D721Med (cell line): Measurements from ENCODE around the gene AARS2.

Experiments used
- DNase-seq: peaks from one replicate; pipeline ENCODE4 v3.0.0; 2011; ENCODE audit warnings: low spot score; ENCODE audit not compliant: insufficient read length
- FAIRE-seq: peaks from 2 replicates; lab custom pipeline; 2011; peaks lifted over from hg19 to GRCh38; lab: Jason Lieb, UNC
- CTCF ChIP-seq: IDR thresholded peaks from 2 replicates; pipeline ENCODE4 v1.5.1; 2012; ENCODE audit warnings: mild to moderate bottlenecking, control low read depth; ENCODE audit not compliant: insufficient read depth; ENCODE audit errors: missing control alignments

Gene AARS2

GRCh38 chr6:44300292-44300823 is 12.8 kb downstream of the AARS2 start:
- FAIRE-seq (no peak), DNase-seq (no peak)
- no peak for TF ChIP-seq CTCF

GRCh38 chr6:44298864-44299263 is 14.3 kb downstream of the AARS2 start:
- TF ChIP-seq CTCF: no peak
- FAIRE-seq: no peak
- DNase-seq: no peak

- DNase-seq (no peak), FAIRE-seq (no peak)
- no peak for TF ChIP-seq CTCF
These were observed 14.9 kb downstream of the AARS2 start for GRCh38 chr6:44298055-44298803.

GRCh38 chr6:44297063-44298038 is 15.8 kb downstream of the AARS2 start:
- TF ChIP-seq CTCF: no peak
- FAIRE-seq: no peak
- DNase-seq: peak; percentile 44

- DNase-seq (no peak), FAIRE-seq (no peak)
- no peak for TF ChIP-seq CTCF
These were observed 18.0 kb downstream of the AARS2 start for GRCh38 chr6:44294832-44295791.

GRCh38 chr6:44292661-44293365 is 20.3 kb downstream of the AARS2 start:
- no peak for TF ChIP-seq CTCF
- FAIRE-seq (no peak), DNase-seq (no peak)
